GM19452 (cell line): ENCODE measurements around the gene TAF11L9.
"Not testable (repeated sequence)": the region's sequence is repeated elsewhere in the genome, so short reads cannot be mapped to it uniquely, and the experiment has no call there.

Source experiments
- ATAC-seq: cut with Tn5 transposase; IDR thresholded peaks from one replicate; pipeline ENCODE4 v1.9.1; 2021; ENCODE audit not compliant: unreplicated experiment

TAF11L9 gene

DNA sequence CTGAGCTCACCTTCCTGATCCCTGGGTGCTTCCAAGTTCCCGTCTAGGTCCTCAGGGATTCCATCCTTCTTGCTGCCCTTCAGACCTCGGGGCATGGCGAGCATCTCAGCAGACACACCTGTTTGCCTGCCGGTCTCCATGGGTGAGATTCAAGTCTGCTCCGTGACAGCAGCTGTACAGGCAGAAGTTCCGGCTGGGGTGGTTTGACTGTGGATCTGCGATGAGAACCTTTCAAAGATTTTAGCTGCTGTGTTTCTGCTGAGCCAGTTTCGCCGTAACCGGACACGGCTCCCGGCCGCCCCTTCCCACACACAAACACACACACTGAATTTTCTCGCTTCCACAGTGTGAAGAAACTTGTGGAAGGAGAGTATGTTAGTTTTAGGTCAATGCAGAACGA lies at the start of gene TAF11L9:
Gene TAF11L9 (minus strand): TSS at position 140 of the 400 bp plus-strand sequence.
- ATAC-seq: not testable (repeated sequence)

DNA sequence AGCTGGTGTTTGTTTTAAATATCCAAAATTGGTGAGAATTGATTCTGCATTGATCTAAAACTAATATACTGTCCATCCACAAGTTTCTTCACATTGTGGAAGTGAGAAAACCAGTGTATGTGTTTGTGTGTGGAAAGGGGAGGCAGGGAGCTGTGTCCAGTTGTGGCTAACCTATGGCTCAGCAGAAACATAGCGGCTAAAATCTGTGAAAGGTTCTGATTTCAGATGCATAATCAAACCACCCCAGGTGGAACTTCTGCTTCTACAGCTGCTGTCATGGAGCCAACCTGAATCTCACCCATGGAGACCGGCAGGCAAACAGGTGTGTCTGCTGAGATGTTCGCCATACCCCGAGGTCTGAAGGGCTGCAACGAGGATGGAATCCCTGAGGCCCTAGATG lies 40.0 kb upstream of the TAF11L9 start, which contains the start of gene TAF11L14:
Gene TAF11L14 (plus strand): TSS at position 301 of the 400 bp plus-strand sequence.
- ATAC-seq: no peak

GRCh38 chr5:17631788-17632187 lies 37.6 kb upstream of the TAF11L9 start, which contains the start of gene TAF11L13:
TSS of gene TAF11L13 (plus strand) at chr5:17632088.
- not testable (repeated sequence) for ATAC-seq

DNA sequence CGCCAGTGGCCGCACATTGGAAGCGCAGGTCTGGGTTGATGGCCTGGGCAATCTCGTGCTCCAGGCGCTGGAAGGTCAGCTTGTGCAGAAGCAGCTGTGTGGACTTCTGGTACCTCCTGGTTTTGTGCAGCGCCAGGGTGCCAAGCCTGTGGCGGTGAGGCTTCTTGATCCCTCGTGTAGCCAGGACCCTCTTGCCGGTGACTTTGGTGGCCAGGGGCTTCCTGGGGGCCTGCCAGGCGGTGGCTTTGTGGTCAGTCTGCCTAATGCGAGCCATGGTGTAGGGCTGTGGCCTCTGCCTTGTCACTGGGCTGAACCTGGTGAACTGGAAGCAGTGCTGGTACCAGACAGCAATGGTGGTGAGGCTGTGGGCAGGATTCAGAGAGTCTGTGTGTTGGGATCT lies 31.5 kb upstream of the TAF11L9 start:
- ATAC-seq: no peak

- ATAC-seq: no peak
These were observed 26.4 kb upstream of the TAF11L9 start for GRCh38 chr5:17620627-17621026.

GRCh38 chr5:17619354-17619753 lies 25.2 kb upstream of the TAF11L9 start:
- ATAC-seq: no peak

DNA sequence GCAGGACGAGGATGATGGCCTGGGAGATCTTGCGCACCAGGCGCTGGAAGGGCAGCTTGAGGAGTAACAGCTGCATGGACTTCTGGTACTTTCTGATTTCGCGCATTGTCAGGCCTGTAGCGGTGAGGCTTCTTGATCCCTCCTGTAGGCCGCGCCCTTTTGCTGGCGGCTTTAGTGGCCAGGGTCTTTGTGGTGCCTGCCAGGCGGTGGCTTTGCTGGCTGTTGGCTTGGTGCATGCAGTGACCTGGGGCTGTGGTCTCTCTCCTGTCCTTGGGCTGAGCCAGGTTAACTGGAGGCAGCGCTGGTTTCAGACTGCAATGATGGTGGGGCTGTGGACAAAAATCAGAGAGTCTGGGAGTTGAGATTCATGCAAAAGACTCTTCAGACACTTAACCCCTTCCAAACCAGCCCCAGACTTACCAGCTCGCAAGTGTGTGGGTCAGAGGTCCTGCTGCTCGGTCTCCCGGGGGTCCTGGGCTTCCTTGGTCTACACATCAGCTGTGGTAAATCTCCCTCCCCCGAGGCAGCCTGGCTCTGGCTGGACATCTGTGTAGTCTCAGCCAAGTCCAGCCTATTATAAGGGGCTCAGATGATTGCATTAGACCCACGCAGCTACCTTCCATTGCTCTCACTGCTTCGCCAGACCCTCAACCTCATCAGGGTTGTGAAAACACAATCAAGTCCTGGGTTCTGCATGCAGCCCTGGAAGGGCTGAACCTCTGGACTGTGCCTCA lies 20.8 kb upstream of the TAF11L9 start:
- no peak for ATAC-seq

DNA sequence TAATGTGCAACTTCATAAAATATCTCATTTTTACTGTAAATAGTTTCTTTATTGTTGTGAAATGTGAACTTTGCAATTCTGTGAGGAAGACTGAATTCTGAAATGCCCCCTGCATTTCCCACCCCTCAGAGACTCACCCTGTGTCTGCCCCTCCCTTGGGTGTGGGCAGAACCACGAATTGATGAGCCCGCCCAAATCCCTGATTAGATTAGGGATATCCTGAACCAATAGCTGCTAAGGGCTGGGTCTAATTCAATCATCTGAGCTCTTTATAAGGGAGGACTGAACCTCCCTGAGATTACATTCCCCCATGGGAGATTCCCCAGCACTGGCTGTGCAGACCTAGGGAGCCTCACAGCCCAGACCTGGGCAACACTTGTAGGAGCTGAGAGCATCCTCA lies 15.9 kb upstream of the TAF11L9 start, which contains the start of gene TAF11L12:
Gene TAF11L12 (plus strand): TSS at position 301 of the 400 bp plus-strand sequence.
- ATAC-seq: not testable (repeated sequence)

DNA sequence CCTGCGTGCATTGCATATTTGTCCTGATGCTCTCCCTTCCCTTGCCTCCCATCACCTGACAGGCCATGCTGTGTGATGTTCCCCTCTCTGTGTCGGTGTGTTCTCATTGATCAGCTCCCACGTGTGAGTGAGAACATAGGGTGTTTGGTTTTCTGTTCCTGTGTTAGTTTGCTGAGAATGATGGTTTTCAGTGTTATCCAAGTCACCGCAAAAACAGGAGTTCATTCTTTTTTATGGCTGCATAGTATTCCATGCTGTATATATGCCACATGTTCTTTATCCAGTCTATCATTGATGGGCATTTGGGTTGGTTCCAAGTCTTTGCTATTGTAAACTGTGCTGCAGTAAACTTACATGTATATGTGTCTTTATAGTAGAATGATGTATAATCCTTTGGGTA lies 13.3 kb upstream of the TAF11L9 start:
- not testable (repeated sequence) for ATAC-seq

GRCh38 chr5:17604951-17605350 lies 10.8 kb upstream of the TAF11L9 start:
- ATAC-seq: no peak

- not testable (repeated sequence) for ATAC-seq
These were observed 9.7 kb upstream of the TAF11L9 start, which contains the start of gene TAF11L11 for GRCh38 chr5:17603880-17604279. TSS of gene TAF11L11 (plus strand) at chr5:17604183.

GRCh38 chr5:17597728-17598127 lies 3.5 kb upstream of the TAF11L9 start, which contains the start of gene TAF11L10:
TSS of gene TAF11L10 (minus strand) at chr5:17597828.
- ATAC-seq: not testable (repeated sequence)

GRCh38 chr5:17590860-17591259 lies 3.3 kb downstream of the TAF11L9 start, which contains the start of gene TAF11L8:
TSS of gene TAF11L8 (minus strand) at chr5:17590960.
- ATAC-seq: not testable (repeated sequence)

GRCh38 chr5:17585658-17586057 lies 8.5 kb downstream of the TAF11L9 start, which contains the start of gene TAF11L7:
TSS of gene TAF11L7 (minus strand) at chr5:17585758.
- not testable (repeated sequence) for ATAC-seq
